Naive thymus-derived CD8-positive, alpha-beta T cell (primary cell): Measurements from ENCODE around the gene ADAMTS15. TPM values are rescaled to one million over a fixed set of nuclear protein-coding genes. Genes with fewer than 3 reads are reported as not detected.

Experiments used
- ATAC-seq, 2 donors: fragments of 150-1000 bp; cut with Tn5 transposase in 1 of 2; sonication (Bioruptor Pico), chemical (Tn5 transposase) in 1 of 2; 1 replicate in 1 of 2; 2 replicates in 1 of 2; pipeline ENCODE4 v1.10.0; 2021; ENCODE audit warnings: mild to moderate bottlenecking in 2 of 2, moderate library complexity in 2 of 2
- POLR2A ChIA-PET: fragments of 350-600 bp; sonication (Branson Sonifier 250); formaldehyde crosslinking; loops from one replicate; lab custom pipeline; 2021; ENCODE audit warnings: antibody characterized with exemption; lab: Charles Lee
- DNase-seq, 10 donors: peaks; one replicate each; pipeline versions ENCODE4 v3.0.0 to v3.0.0-alpha.2; 2020 to 2022
- H3K27ac Mint-ChIP-seq, 10 donors: one replicate each; pipeline ENCODE4 v1.8.0; 2020 to 2022; ENCODE audit warnings: mild to moderate bottlenecking in 10 of 10, mixed read lengths in 10 of 10, moderate library complexity in 4 of 10, inconsistent platforms in 1 of 10
- H3K27me3 Mint-ChIP-seq, 5 donors: one replicate each; pipeline ENCODE4 v1.8.0; 2021 to 2022; ENCODE audit warnings: mixed read lengths in 5 of 5
- H3K36me3 Mint-ChIP-seq, 3 donors: one replicate each; pipeline ENCODE4 v1.8.0; 2020 to 2022; ENCODE audit warnings: mixed read lengths in 3 of 3, mild to moderate bottlenecking in 2 of 3, inconsistent platforms in 1 of 3
- H3K4me1 Mint-ChIP-seq, 4 donors: one replicate each; pipeline ENCODE4 v1.8.0; 2021 to 2022; ENCODE audit warnings: mixed read lengths in 4 of 4
- H3K4me3 Mint-ChIP-seq, 10 donors: one replicate each; pipeline ENCODE4 v1.8.0; 2020 to 2022; ENCODE audit warnings: mild to moderate bottlenecking in 10 of 10, mixed read lengths in 10 of 10, moderate library complexity in 6 of 10, inconsistent platforms in 1 of 10
- H3K9me3 Mint-ChIP-seq, 9 donors: one replicate each; pipeline ENCODE4 v1.8.0; 2020 to 2022; ENCODE audit warnings: mixed read lengths in 9 of 9, mild to moderate bottlenecking in 3 of 9, inconsistent platforms in 1 of 9, moderate library complexity in 1 of 9
- polyA plus RNA-seq, 3 donors: library from polyadenylated mRNA; unstranded; fragments of 300-500 nt; fragmentation: Illumina TruSeq; gene quantifications; one replicate each; pipeline ENCODE4 v1.2.3, GENCODE V29; 2021
- total RNA-seq, 8 experiments: library from RNA in 2 of 8; stranded (reverse) in 2 of 8; gene quantifications; one replicate each; pipeline ENCODE4 v1.2.3 and lab custom pipeline; 2021 to 2026

ADAMTS15 gene
- total and polyA plus RNA-seq, 5 experiments from 2014 or later, result 0.05 TPM; not detected in 4

DNA sequence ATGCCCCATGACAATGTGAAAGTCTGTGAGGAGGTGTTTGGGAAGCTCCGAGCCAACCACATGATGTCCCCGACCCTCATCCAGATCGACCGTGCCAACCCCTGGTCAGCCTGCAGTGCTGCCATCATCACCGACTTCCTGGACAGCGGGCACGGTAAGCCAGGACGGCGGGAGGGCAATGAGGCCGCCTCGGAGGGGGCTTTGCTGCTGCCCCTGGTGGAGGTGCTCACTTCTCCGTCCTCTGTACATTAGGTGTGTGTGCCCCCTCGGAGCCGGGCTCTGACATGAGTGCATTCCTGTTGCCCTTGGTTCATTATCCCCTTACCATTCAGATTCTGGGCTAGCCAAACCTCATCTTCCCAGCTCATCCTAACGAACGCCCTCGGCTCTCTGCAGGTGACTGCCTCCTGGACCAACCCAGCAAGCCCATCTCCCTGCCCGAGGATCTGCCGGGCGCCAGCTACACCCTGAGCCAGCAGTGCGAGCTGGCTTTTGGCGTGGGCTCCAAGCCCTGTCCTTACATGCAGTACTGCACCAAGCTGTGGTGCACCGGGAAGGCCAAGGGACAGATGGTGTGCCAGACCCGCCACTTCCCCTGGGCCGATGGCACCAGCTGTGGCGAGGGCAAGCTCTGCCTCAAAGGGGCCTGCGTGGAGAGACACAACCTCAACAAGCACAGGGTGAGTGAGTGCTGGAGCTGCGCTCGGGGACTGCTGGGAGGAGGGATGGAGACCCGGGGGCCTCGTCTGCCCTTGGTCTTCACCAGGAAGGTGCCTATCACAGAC, 13.8 kb downstream of the ADAMTS15 start:
- ATAC-seq (no peak), DNase-seq (no peak)
- Mint-ChIP-seq H3K27ac (peak overlapping the region in 1 of 10 donors; percentile 71), H3K27me3 (peaks cover 0 to 11% (median 2%) of the 10 kb centered on the region in 5 donors), H3K4me3 (no peak overlapping the region), H3K9me3 (no peaks in the 10 kb centered on the region), H3K4me1 (no peaks in the 10 kb centered on the region), H3K36me3 (no peaks in the 10 kb centered on the region)
- POLR2A ChIA-PET, result no interaction called here

DNA sequence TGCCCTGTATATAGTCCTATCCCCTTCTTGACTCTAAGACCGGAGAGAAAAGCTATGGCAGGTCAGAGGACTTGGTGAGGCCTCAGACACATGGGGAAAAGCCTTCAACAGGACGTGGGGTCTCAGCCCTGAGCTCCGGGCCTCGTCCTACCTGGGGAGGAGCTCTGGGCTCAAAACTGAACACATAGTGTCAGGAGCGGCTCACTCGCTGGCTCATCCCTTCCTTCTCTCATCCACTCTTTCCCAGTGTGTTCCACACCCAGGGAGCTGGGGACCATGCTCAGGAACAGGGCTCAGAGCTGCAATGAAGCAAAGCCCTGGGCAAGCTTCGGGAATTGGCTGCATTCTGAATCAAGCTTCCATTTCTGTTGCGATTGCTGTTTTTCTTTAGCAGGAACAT, 14.5 kb downstream of the ADAMTS15 start:
- DNase-seq (no peak), ATAC-seq (no peak)
- POLR2A ChIA-PET, result no interaction called here
- peaks cover 0 to 11% (median 2%) of the 10 kb centered on the region in 5 donors for H3K27me3 Mint-ChIP-seq
- H3K36me3 Mint-ChIP-seq, result no peaks in the 10 kb centered on the region
- no peak overlapping the region for H3K27ac Mint-ChIP-seq
- no peaks in the 10 kb centered on the region for H3K4me1 Mint-ChIP-seq
- H3K4me3 Mint-ChIP-seq, result no peak overlapping the region
- H3K9me3 Mint-ChIP-seq, result no peaks in the 10 kb centered on the region

DNA sequence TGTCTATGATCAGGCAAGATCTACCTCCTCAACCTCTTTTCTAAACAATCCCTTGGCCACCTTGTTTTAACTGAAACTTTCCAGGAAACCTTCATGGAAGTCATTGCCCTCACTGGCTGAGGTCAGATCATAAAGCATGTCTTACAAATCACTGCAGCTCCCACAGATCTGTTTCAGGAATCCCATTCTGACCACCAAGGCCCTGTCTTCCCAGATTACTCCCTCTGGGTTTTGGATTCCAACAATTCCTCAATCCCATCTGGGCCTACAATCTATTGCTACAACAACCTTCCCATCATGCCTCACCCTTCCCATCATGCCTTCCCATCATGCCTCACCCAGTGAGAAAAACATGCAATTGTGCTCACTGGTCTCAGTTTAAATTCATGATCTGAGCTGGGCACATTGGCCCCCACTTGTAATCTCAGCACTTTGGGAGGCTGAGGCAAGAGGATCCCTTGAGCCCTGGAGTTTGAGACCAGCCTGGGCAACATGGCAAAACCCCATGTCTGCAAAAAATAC, 15.9 kb downstream of the ADAMTS15 start:
- no peak overlapping the region for H3K27ac Mint-ChIP-seq
- no peaks in the 10 kb centered on the region for H3K4me1 Mint-ChIP-seq
- H3K9me3 Mint-ChIP-seq, result no peaks in the 10 kb centered on the region
- ATAC-seq (no peak), DNase-seq (no peak)
- H3K27me3 Mint-ChIP-seq, result peaks cover 0 to 11% (median 2%) of the 10 kb centered on the region in 5 donors
- POLR2A ChIA-PET, result no interaction called here
- no peaks in the 10 kb centered on the region for H3K36me3 Mint-ChIP-seq
- H3K4me3 Mint-ChIP-seq, result no peak overlapping the region

DNA sequence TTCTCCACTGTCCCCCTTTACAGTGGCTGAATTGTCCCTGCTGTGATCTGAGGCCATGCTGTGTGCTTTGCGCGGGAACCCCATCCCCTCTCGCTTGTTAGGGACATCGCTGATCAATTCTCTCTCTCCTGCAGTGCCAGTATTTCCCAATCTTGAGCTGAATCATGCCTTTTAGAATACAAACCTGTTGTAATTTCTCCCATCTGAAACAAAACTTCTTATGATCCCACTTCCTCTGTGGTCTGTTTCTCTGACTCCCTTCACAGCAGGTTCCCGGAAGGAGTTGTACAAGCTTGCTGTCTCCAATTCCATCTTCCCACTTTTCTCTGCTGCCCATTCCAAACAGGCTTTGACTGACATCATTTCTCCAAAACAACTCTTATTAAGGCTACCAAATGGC, 16.8 kb downstream of the ADAMTS15 start:
- H3K4me3 Mint-ChIP-seq, result no peak overlapping the region
- no peaks in the 10 kb centered on the region for H3K36me3 Mint-ChIP-seq
- H3K27ac Mint-ChIP-seq, result no peak overlapping the region

DNA sequence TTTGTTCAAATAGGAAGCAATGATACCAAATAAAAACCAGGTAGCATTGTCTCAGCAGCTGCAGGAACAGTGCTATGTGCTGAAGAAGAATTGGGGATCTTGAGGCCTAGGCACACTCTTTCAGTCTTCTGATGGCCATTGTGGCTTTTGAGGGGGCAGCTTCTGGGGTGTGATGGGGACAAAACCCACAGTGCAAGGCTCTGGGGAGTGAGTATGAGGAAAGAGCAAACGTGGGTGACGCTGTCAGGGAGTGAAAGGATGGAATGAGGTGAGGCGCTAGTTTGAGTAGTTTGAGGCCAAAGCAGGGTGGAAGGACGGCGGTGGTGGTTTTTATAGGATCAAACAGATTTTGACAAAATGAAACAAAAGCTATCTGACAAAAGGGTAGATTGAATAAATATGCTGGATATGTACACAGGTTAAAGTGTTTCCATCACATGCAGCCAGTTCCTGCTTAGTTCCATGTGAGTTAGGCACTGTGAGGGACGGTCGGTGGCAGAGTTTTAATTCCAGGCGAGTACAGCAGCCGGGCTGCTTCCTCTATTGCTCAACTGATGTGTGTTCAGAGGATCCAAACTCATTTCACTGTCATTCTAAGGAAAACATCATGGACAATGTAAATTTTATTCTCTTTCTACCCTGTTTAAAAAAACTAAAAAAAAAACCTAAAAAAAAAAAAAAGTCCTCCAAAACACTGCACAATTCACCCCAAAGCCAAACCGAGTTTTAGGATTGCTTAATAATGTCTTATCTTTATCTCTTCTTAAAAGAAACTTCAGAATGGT, 18.9 kb downstream of the ADAMTS15 start:
- Mint-ChIP-seq H3K9me3 (no peaks in the 10 kb centered on the region), H3K27ac (no peak overlapping the region), H3K36me3 (no peaks in the 10 kb centered on the region), H3K4me1 (no peaks in the 10 kb centered on the region), H3K4me3 (no peak overlapping the region), H3K27me3 (peaks cover 0 to under 1% (median 0%) of the 10 kb centered on the region in 5 donors)
- DNase-seq (no peak), ATAC-seq (no peak)
- POLR2A ChIA-PET, result interaction anchor here (0.6 kb wide), 1 partner anchor 52 kb away, joined by 3 read pairs; no protein-coding TSS in a partner anchor

More for the DNA sequence above, 16.8 kb downstream of the ADAMTS15 start:
- Mint-ChIP-seq H3K4me1 (no peaks in the 10 kb centered on the region), H3K9me3 (no peaks in the 10 kb centered on the region), H3K27me3 (peaks cover 0 to 10% (median 2%) of the 10 kb centered on the region in 5 donors)
- POLR2A ChIA-PET, result no interaction called here
- DNase-seq, result no peak
- no peak for ATAC-seq

DNA sequence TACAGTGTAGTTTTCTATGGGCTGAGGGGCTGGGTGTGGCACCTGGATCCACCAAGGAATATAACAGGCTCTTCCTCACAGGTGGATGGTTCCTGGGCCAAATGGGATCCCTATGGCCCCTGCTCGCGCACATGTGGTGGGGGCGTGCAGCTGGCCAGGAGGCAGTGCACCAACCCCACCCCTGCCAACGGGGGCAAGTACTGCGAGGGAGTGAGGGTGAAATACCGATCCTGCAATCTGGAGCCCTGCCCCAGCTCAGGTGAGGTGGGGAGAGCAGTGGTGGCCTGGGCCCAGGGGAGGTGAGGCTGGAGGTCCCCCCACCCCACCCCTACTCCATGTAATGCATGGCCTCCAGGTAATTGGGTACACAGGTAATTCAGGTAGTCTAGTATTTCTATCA, 20.7 kb downstream of the ADAMTS15 start:
- Mint-ChIP-seq H3K4me1 (no peaks in the 10 kb centered on the region), H3K9me3 (no peaks in the 10 kb centered on the region), H3K27ac (no peak overlapping the region), H3K36me3 (no peaks in the 10 kb centered on the region), H3K4me3 (no peak overlapping the region), H3K27me3 (no peaks in the 10 kb centered on the region)
- POLR2A ChIA-PET, result no interaction called here
- DNase-seq, result no peak
- no peak for ATAC-seq

DNA sequence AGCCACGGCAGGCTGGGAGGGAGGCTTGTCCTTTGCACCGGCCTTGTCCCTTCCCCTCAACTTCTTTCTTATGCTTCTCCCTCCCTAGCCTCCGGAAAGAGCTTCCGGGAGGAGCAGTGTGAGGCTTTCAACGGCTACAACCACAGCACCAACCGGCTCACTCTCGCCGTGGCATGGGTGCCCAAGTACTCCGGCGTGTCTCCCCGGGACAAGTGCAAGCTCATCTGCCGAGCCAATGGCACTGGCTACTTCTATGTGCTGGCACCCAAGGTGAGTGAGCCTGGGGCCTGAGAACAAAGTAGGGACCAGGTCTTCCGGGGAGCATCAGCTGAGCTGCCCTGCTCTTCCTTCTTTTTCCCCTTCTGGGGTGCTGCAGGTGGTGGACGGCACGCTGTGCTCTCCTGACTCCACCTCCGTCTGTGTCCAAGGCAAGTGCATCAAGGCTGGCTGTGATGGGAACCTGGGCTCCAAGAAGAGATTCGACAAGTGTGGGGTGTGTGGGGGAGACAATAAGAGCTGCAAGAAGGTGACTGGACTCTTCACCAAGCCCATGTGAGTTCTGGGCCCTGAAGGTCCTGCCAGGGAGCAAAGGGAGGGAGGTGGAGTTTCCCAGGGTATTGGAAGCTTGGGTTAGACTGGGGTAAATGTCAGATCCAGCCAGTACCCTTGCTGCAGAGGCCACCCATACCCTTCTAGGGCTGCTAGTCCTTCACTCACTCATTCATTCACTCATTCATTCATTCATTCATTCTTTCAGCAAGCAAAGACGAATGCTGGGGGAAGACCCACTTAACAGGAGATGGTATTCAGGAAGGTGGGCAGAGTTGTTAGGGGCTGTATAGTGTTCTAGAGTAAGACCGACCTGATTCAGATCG, 22.6 kb downstream of the ADAMTS15 start:
- Mint-ChIP-seq H3K27ac (no peak overlapping the region), H3K4me1 (no peaks in the 10 kb centered on the region), H3K27me3 (no peaks in the 10 kb centered on the region), H3K9me3 (no peaks in the 10 kb centered on the region), H3K4me3 (no peak overlapping the region), H3K36me3 (no peaks in the 10 kb centered on the region)
- POLR2A ChIA-PET, result no interaction called here
- no peak for DNase-seq
- ATAC-seq, result no peak

DNA sequence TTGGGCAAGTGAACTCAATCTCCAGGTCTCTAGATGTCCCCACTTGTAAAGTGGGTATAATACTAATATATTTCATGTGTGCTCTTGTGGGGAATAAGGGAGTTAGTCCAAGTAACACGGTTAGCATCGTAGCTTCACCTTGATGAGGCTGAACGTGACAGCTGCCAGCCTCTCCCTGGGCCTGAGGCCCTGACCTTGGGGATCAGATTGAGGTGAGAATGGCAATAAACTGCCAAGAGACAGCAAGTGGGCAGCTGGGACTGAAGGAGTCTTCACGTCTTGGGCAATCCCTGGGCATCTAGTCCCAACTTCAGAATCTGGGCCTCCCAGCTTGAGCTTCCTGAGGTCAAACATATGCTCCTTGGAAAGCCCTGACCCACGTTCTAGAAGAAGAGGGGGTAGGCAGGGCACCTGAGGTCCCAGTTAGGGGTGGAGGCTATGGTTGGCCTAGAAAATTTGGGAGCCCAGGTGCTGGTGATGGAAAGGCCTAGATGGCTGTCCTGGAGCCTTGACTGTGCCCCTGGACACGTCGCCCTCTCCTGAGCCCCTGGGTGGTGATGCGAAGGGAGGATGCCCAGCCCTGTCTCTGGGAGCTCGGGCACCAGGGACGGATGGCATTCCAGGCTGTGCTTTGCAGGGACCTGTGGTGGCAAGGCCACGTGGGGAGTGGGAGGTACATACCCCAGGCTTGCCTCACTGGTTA, 23.4 kb downstream of the ADAMTS15 start:
- Mint-ChIP-seq H3K4me1 (no peaks in the 10 kb centered on the region), H3K27ac (no peak overlapping the region), H3K4me3 (no peak overlapping the region), H3K9me3 (no peaks in the 10 kb centered on the region), H3K27me3 (peaks cover 0 to 4% (median 0%) of the 10 kb centered on the region in 5 donors), H3K36me3 (no peaks in the 10 kb centered on the region)
- ATAC-seq (no peak), DNase-seq (no peak)
- POLR2A ChIA-PET, result no interaction called here

DNA sequence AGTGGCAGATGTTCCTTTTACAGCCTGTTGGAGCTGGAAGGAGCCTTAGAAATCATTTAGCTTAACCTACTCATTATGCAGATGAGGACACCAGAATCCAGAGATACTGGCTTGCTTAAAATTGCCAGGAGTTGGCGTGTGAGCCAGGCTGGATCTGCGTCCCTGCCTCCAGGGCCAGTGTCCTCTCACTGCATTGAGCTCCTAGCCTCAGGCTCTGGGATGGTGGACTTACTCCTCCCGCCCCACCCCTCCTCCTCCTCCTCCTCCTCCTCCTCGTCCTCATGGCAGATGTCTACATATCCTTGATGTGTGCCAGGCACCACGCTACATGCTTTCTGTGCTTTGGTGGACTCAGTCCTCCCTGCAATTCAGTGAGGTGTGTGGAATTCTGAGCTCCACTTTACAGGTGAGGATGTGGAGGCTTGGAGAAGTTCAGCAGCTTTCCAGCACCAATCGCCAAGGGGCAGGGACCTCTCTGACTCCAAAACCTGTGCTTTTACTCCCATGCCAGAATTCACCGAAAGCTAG, 24.1 kb downstream of the ADAMTS15 start:
- POLR2A ChIA-PET, result no interaction called here

DNA sequence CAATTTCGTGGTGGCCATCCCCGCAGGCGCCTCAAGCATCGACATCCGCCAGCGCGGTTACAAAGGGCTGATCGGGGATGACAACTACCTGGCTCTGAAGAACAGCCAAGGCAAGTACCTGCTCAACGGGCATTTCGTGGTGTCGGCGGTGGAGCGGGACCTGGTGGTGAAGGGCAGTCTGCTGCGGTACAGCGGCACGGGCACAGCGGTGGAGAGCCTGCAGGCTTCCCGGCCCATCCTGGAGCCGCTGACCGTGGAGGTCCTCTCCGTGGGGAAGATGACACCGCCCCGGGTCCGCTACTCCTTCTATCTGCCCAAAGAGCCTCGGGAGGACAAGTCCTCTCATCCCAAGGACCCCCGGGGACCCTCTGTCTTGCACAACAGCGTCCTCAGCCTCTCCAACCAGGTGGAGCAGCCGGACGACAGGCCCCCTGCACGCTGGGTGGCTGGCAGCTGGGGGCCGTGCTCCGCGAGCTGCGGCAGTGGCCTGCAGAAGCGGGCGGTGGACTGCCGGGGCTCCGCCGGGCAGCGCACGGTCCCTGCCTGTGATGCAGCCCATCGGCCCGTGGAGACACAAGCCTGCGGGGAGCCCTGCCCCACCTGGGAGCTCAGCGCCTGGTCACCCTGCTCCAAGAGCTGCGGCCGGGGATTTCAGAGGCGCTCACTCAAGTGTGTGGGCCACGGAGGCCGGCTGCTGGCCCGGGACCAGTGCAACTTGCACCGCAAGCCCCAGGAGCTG, 24.8 kb downstream of the ADAMTS15 start:
- no peak for DNase-seq
- Mint-ChIP-seq H3K36me3 (no peaks in the 10 kb centered on the region), H3K27me3 (peaks cover 0 to 4% (median 0%) of the 10 kb centered on the region in 5 donors), H3K9me3 (no peaks in the 10 kb centered on the region), H3K4me1 (no peaks in the 10 kb centered on the region), H3K4me3 (no peak overlapping the region), H3K27ac (no peak overlapping the region)
- POLR2A ChIA-PET, result no interaction called here
- no peak for ATAC-seq

More for the DNA sequence above, 24.1 kb downstream of the ADAMTS15 start:
- Mint-ChIP-seq H3K9me3 (no peaks in the 10 kb centered on the region), H3K4me1 (no peaks in the 10 kb centered on the region), H3K27me3 (peaks cover 0 to 4% (median 0%) of the 10 kb centered on the region in 5 donors), H3K27ac (no peak overlapping the region), H3K36me3 (no peaks in the 10 kb centered on the region), H3K4me3 (no peak overlapping the region)
- DNase-seq (no peak), ATAC-seq (no peak)

DNA sequence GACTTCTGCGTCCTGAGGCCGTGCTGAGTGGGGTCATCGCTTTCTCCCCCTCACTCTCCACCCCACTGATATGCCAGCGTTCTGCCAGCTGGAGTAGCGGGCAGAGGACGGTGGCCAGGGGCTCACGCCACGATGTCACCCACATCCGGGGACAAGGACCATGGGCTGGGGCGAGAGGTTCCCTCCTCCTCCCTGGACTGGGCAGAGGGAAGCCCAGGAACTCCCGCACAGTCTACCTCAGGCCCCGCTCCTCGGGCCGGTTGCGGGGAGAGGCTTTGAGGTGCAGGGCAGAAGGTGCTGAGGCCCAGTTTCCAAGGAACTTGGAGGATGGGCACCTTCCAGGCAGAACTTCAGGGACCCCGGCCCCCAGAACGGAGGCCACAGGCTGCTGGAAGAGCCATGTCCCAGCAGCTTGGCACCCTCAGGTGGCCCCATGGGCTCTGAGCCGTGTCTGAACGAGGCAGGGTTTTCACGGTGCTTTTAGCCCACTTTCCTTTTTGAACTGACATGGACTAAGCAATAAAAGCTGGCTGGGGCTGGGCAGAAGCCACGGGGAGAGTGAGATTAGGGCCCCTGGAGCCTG, 25.4 kb downstream of the ADAMTS15 start:
- Mint-ChIP-seq H3K4me3 (no peak overlapping the region), H3K9me3 (no peaks in the 10 kb centered on the region), H3K27me3 (peaks cover 0 to 4% (median 0%) of the 10 kb centered on the region in 5 donors), H3K36me3 (no peaks in the 10 kb centered on the region), H3K27ac (no peak overlapping the region), H3K4me1 (no peaks in the 10 kb centered on the region)
- DNase-seq (no peak), ATAC-seq (no peak)
- POLR2A ChIA-PET, result no interaction called here
